HG02763 (cell line): ENCODE data around the gene INHBB.
"Not testable (repeated sequence)": the region's sequence is repeated elsewhere in the genome, so short reads cannot be mapped to it uniquely, and the experiment has no call there.

Source experiments
- ATAC-seq: cut with Tn5 transposase; IDR thresholded peaks from one replicate; pipeline ENCODE4 v1.9.1; 2021; ENCODE audit warnings: mild to moderate bottlenecking, moderate library complexity; ENCODE audit not compliant: unreplicated experiment

INHBB gene

DNA sequence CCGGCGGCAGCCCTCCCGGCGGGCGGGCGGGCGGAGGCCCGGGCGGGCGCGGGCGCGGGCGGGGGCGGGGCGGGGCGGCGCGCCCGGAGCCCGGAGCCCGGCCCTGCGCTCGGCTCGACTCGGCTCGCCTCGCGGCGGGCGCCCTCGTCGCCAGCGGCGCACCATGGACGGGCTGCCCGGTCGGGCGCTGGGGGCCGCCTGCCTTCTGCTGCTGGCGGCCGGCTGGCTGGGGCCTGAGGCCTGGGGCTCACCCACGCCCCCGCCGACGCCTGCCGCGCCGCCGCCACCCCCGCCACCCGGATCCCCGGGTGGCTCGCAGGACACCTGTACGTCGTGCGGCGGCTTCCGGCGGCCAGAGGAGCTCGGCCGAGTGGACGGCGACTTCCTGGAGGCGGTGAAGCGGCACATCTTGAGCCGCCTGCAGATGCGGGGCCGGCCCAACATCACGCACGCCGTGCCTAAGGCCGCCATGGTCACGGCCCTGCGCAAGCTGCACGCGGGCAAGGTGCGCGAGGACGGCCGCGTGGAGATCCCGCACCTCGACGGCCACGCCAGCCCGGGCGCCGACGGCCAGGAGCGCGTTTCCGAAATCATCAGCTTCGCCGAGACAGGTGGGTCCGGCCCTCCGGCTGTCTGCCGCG, at the start of gene INHBB:
Gene INHBB (plus strand): TSS at position 111 of the 641 bp plus-strand sequence. CDS start 53 bp downstream, at position 164.
- no peak for ATAC-seq

DNA sequence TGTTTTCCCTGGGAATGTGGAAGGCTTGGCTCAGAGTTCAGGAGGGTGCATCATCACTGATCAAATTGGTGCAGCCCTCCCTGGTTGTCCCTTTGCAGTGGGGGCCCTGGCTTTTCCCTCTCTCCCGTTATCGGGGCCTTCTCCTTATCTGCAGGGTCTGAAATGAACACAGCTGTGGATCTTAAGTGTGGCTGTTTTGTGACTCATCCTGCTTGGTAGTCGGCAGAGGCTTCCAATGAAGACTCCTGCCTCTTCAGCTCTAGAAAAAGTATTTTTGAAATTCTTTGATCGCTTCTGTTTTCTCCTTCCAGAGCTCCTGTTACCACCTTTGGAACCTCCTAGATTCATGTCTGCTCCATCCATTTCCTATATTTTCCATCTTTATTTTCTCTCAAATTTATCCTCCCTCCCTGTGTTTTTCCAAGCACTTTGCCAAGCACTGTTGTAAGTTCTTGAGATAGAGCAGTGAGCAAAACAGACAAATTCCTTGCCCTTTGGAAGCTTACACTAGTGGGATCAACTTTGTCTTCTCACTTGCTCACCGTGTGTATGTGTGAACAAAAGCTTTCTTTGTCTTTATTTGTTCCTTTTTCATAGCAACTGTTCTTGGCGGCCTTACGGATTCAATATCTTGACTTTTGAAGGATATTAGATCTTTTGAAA, 47.6 kb upstream of the INHBB start:
- no peak for ATAC-seq

DNA sequence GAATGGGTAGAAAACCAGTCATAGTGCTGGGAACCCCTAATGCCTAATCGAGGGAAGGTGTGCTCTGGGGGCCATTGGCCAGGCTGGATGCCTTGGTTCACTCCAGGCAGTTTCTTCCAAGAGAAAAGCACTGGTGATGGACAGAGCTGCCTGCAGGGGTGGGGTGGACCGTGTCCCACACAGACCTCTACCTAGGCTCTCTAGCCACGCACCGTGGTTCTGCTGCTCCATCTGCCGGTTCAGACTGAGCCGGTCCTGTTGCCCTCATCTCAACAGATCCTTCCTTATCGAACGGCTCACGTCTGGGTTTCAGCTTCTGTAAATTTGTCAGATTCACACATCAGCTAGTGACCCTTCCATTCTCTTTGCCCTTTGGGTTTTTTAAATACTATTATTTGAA, 46.9 kb upstream of the INHBB start:
- no peak for ATAC-seq

DNA sequence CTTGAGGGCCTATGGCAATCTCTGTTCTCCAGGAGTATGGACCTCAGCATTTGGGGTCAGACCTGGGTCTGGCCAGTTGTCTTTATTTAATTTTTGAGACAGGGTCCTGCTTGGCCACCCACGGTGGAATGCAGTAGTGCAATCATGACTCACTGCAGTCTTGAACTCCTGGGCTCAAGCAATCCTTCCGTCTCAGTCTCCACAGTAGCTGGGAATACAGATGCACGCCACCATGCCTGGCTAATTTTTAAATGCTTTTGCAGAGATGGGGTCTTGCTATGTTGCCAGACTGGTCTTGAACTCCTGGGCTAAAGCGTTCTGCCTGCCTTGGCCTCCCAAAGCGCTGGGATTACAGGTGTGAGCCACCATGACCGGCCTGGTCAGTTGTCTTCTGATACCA, 46.4 kb upstream of the INHBB start:
- ATAC-seq, result no peak

DNA sequence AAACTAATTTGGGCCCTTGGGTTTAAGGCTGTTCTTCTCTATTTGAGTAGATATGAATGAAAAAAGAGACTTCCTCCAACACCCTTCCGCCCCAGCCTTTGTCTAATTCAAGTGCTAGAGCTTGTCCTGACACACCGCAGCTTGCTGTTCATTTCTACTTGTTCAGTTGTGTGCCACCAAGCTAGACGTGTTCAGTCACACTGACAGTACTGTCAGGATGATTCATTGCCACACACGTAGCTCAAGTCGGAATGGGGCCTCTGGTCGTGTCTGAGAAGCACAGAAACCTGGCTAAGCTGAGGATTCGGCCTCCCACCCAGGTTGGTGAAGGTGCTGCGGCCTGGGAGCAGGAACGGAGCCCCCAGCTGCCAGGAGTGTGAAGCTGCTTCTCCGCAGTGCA, 45.6 kb upstream of the INHBB start:
- ATAC-seq, result no peak

DNA sequence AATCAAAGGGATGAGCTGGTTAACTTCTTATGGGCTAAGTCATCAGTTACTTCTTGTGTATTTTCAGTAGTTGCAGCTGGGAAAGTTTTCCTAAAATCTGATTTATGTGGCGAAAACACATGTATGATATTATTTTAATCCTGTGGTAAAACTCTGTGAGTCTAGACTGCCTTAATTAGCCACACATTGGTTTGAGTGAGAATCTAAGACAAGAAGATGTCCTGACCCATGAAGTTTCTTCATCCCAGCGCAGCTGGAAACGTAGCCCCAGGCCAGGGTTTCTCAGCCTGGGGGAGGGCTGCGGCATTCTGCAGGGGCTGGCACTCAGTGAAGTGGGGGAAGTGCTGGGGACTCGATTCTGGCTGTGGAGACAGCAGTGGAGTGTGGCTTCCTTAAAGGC, 44.7 kb upstream of the INHBB start:
- no peak for ATAC-seq

DNA sequence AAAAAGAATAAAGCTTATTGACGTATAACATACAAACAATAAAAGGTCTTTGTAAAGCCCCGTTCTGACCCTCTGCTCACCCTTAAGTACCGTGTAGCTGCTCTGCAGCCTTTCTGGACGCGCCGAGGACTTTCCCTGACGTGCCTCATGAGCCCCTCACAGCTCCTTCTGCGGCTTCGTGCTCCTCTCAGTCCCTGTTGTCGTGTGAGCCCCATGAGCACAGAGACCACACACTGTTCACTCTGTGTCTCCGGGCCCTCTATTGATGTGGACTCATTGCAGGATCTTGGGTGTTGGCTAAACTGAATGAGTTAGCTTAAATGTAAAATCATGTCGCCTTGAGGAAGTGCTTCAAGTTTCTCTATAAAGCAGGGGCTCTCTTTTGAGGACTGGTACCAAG, 43.6 kb upstream of the INHBB start:
- no peak for ATAC-seq

DNA sequence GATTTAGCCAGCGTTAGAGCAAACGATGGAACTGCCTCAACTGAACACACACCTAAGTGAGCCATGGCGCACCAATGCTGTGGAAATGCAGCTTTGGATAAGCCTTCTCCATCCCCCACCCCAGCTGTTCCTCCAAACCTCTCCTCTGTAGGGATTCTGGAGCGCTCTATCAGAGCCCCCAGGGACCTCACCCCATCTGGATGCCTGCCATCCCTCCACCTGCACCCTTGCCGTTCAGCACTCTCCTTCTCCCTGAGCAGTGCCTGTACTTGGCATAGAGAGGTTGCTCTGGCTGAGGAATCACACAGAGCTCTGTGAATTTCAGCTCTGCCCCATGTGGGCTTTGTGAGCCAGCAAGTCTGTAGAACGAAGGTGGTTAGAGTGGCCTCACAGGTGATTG, 42.8 kb upstream of the INHBB start:
- ATAC-seq, result no peak

DNA sequence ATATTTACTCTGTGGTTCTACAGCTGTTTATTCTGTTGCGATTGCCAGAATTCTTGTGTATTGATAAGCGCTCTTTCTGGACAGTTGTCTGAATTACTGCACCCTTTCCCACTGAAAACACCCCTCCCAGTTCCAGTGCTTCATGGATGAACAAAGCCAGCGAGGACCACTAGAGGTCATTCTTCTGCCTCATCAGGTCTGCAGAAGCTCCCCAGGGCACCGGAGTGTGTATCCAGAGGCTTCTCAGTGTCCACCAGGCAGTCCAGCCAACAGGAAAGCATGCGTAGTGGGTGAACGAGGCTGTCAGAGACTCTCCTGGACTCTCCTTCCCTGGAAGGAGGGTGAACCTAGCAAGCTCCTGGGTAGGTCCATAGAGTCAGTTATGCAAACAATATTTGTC, 40.6 kb upstream of the INHBB start:
- ATAC-seq, result no peak

DNA sequence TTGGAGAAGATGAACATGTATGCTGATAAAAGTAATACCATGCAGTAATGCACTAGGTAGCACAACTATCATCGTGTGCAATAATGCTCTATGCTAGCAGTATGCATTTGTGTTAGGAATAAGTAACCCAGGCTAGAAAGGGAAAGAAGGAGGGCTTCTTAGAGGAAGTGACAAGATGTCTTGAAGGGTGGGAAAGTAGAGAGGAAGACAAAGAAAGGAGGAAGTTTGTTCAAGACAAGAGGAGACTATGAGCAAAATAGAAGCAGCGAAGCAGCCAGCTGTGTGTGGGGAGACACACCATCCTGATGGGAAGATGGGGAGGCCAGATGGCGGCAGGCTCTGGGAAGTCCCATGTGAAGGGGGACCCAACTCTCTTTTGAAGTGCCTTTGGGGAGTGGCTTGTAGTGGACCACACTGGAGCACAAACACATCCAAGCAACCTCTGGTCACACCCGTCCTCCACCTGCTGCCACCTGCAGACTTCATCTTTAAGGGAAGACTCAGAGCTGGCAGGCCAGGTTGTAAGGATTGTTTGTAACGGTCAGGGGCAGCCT, 39.9 kb upstream of the INHBB start:
- ATAC-seq, result no peak

DNA sequence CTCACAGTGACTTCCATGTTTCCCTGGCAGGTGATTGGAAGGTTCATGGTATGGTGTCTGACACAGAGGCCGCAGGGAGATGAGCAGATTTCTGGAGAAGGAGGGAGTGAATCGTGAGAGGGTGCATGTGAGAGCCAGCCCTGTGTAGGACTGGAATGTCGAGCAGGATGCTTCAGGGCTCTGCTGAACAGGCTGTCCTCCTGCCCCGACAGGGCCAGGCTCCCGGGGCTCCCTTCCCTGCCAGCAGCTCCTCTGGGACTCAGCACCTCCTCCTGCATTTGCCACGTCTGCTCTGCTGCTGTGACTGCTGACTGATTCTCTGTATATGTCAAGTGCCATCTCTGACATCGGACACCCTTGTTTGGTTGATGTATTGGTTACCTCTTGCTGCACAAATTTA, 38.5 kb upstream of the INHBB start:
- ATAC-seq, result no peak

DNA sequence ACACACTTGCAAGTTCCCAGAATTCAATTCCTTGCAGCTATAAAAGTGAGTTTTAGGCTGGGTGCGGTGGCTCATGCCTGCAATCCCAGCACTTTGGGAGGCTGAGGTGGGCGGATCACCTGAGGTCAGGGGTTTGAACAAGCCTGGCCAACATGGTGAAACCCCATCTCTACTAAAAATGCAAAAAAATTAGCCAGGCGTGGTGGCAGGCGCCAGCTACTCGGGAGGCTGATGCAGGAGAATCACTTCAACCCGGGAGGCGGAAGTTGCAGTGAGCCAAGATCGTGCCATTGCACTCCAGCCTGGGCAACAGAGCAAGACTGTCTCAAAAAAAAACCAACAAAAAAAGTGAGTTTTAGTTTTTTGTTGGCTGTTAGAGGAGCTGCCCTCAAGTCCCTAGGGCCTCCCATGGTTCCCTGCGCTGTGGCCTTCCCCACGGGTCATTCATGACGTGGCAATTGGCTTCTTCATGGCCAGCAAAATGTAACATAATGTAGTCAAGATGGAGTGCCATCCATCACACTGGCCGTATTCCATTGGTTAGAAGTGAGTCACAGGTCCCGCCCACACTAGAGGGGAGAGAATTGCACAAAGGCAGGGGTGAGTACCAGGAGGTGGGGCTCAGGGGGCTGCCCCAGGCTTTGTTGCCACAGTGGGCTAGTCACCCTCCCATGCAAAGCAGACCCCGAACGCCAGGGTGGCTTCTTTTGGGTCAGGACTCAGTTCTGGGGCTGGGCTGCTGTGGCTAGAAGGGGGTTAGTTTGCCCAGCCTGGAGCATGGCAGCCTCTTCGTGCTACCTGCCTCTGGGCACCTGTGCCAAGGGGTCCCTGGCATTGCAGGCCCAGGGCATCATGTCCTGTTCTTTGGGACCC, 37.7 kb upstream of the INHBB start:
- ATAC-seq, result no peak

DNA sequence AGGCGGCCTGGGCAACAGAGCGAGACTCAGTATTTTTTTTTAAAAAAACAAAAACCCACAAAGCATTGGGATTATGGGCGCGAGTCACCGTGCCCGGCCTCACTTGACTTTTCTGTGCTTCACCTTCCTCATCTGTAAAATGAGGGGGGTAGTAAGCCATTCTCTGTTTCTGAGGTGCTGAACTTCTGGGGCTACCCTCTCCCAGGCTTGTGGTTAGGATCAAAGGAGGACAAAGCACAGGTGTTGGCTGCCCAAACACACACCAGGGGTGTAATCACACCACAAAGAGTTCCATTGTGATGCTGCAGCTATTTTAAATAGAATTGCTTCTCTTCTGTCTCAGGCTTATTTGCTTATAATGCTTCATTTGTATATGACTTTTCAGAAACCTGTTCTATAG, 35.8 kb upstream of the INHBB start:
- peak; percentile 47 for ATAC-seq

DNA sequence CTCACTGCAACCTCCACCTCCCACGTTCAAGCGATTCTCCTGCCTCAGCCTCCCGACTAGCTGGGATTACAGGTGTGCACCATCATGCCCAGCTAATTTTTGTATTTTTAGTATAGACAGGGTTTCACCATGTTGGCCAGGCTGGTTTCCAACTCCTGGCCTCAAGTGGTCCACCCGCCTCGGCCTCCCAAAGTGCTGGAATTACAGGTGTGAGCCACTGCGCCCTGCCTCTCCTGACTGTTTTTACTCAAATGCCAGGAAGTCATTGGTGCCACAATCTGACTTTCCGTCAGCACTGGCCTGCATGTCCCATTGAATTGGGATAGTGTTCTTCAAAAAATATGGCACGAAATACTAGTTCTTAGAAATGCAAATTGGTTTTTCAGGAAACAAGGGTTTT, 35.1 kb upstream of the INHBB start:
- not testable (repeated sequence) for ATAC-seq

DNA sequence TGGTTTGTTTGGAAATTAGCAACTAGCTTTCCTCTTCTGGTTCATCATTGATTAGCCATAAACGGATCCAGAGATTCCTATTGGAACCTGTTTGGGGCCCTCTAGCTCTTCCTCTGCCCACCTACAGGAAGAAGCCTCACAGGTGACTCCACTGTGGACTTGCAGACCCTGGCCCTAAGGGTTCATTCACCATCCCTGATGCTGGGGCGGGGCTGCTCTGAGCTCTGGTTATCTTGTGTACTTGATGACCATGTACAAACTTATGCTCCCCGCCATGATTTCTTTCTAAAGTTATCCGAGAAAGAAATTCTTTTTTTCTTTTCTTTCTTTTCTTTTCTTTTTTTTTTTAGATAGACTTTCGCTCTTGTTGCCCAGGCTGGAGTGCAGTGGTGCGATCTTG, 33.9 kb upstream of the INHBB start:
- no peak for ATAC-seq

DNA sequence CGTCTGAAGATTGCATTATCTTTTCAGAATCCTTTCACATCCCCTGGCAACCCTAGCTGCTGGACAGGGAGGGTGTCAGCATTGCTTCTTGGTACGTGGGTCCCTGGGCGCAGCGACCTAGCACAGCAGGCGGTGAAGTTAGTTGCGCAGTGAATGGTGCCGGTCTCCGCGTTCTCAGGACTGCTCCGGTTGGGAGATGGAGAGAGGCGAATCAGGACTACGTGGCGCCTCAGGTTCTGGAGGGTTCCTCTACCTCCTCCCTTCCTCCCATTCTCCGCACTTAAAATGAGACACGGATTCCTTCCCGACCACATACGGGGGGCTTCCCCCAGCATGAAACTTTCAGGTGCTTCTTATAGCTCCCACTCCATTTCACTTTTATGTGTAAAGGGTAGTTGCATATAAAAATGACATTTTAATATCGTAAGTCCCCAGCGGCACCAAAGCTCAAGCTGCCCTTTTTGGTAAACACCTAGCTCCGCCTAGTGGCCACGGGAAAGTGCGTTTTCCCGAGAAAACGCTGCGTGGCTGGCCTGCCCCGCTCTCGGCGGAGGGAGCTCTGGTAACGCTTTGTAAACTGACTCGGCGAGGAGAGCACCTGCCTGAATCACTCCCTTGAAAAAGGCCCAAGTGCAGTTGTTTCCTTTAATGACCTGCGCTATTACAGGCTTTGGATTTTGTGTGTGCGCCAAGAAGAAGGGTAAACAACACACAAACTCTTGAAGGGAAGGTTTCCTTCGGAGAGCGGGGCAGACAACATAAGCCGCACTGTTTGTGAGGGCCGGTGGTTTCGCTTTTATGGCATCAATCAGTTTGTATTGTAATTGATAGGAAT, 32.9 kb upstream of the INHBB start:
- ATAC-seq, result peak; percentile 52

DNA sequence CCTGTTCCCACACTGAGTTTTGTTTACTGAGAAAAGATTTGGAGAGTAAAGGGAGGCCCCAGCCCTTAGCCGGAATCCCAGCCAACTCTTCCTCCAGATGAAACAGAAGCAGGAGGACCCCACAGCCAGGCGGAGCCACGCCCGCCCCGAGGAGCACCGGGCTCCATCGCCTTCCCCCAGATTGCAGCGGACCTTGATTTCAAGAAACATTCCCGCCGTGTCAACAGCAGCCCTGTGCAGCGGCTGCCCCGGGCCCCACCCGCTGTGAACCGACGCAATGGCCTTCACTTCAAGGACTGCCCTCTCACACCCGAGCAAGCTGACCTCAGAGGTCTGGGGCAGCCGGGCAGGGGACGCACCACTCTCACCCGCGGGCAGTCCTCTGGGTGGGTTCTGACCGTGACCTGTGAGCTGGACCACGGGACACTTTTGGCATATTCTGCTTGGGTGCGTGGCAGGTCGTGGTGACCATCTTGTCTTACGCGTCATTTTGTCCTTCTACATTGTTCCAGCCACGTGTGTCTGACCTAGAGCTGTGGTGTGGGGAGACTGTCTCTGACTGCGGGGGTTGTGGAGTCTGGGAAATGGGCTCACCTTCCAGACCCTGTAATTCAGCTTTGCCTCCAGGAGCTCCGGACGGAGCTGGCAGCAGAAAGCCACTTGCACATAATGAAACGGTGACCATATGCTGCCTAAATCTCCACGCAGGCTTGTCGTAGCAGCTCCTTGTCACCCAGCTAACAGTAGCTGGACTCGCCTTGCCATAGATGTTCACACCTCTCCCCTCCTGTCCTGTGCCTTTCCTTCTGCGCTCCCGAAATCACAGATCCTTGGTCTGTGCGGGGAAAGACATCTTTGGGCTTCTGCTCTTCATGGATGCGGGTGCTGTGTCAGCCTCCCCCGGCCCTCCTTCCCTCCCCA, 32.0 kb upstream of the INHBB start:
- no peak for ATAC-seq

DNA sequence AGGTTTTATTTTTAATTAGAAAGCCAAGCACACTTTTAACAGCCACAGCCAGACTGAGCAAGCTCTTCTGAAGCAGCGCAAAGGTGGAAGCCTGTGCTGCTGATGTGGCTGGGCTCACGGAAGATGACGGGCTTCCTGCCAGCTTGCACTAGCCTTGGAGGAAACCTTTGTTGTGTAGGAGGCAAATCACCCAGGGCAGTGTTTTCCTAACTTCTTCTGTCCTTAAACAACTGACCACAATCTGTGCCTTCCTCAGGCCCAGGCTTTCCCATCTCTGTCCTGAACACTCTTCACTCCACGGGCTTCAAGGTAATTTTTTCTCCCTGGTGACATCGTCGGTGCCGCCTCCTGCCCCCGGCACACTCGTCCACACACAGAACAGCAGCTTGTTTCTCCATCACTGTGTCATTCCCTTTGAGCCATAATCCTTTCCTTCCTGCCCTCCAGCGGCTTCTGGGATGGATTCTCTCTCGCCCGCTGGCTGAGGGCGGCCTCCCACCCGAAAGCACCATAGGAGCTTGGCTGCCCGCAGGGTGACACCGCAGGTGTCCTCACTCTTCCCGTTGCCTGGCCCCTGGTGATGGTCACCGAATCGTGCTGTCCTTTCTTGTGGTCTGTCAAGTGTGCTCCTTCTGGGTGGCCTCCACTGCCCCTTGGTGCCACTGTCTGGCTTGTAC, 31.1 kb upstream of the INHBB start:
- no peak for ATAC-seq

DNA sequence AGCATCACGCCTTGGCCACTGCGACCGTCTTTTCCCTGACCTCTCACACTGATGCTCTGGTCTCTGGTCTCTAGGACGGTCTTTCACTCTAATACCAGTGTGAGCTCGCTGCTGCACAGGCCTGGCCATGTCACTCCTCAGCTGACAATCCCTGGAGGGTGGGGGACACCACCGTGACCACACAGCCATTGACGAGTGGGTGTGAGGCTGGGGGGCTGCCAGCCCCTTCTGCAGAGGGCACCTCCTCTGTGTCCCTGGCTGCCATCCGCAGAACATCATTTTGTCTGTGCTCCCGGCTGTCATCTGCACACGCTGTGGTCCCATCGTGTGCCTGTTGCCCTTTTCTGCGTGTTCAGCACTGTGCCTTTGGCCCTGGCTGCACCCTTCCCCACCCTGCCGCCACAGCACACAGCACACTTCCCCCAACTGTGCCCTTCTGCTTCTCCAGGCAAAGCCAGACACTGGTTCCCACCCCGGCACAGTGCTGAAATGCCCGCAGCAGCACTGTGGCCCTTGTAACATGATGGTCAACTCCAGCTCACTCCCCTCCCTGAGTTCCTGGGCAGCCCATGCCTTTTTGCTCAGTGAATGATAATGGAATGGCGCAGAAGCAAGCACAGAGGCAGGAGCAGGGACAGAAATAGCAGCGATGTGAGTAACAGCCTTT, 30.4 kb upstream of the INHBB start:
- ATAC-seq, result no peak
